HT-29 (cell line): ENCODE results near the gene LRRTM4. TPM values are rescaled to one million over a fixed set of nuclear protein-coding genes. Genes with fewer than 3 reads are reported as not detected.
"Not testable (repeated sequence)": the region's sequence is repeated elsewhere in the genome, so short reads cannot be mapped to it uniquely, and the experiment has no call there.

Source experiments
- DNase-seq: peaks from one replicate; pipeline ENCODE4 v3.0.0-alpha.2; 2015; ENCODE audit warnings: low spot score
- total RNA-seq: library from RNA; depleted of rRNA; stranded (reverse); fragments of >200 nt; shearing (Covaris generic); gene quantifications from 2 replicates; pipeline ENCODE4 v1.2.3, GENCODE V29; 2014

LRRTM4 gene
- total RNA-seq, 1 experiment from 2014 or later: not detected

GRCh38 chr2:77086478-77086877, 435.7 kb downstream of the LRRTM4 start:
- DNase-seq: no peak

GRCh38 chr2:77086051-77086450, 436.1 kb downstream of the LRRTM4 start:
- no peak for DNase-seq

GRCh38 chr2:77085561-77085960, 436.6 kb downstream of the LRRTM4 start:
- DNase-seq: no peak

GRCh38 chr2:77081597-77081996, 440.6 kb downstream of the LRRTM4 start:
- DNase-seq: no peak

GRCh38 chr2:77064324-77064723, 457.9 kb downstream of the LRRTM4 start:
- no peak for DNase-seq

- peak; percentile 14 for DNase-seq
Observed at GRCh38 chr2:77054938-77055337, 467.2 kb downstream of the LRRTM4 start.

GRCh38 chr2:77046339-77046738, 475.8 kb downstream of the LRRTM4 start:
- no peak for DNase-seq

- DNase-seq: not testable (repeated sequence)
Observed at GRCh38 chr2:77045456-77045855, 476.7 kb downstream of the LRRTM4 start.

- no peak for DNase-seq
Observed at GRCh38 chr2:77034445-77034844, 487.7 kb downstream of the LRRTM4 start.

GRCh38 chr2:77029237-77029636, 492.9 kb downstream of the LRRTM4 start:
- DNase-seq: not testable (repeated sequence)

- peak; percentile 23 for DNase-seq
Observed at GRCh38 chr2:77028032-77028600, 494.1 kb downstream of the LRRTM4 start.

- DNase-seq: no peak
Observed at GRCh38 chr2:77025714-77026113, 496.5 kb downstream of the LRRTM4 start.

GRCh38 chr2:77021161-77021560, 501.0 kb downstream of the LRRTM4 start:
- DNase-seq: no peak

GRCh38 chr2:77018219-77018618, 504.0 kb downstream of the LRRTM4 start:
- DNase-seq: no peak

GRCh38 chr2:77017355-77017745, 504.8 kb downstream of the LRRTM4 start:
- DNase-seq: no peak

- DNase-seq: no peak
Observed at GRCh38 chr2:77016443-77017354, 505.5 kb downstream of the LRRTM4 start.

GRCh38 chr2:77013953-77014352, 508.2 kb downstream of the LRRTM4 start:
- DNase-seq: no peak

- no peak for DNase-seq
Observed at GRCh38 chr2:77013457-77013856, 508.7 kb downstream of the LRRTM4 start.

GRCh38 chr2:77009307-77009706, 512.9 kb downstream of the LRRTM4 start:
- DNase-seq: peak; percentile 67

- no peak for DNase-seq
Observed at GRCh38 chr2:77008853-77009252, 513.3 kb downstream of the LRRTM4 start.

GRCh38 chr2:77007686-77008085, 514.5 kb downstream of the LRRTM4 start:
- no peak for DNase-seq

- no peak for DNase-seq
Observed at GRCh38 chr2:77005522-77005921, 516.7 kb downstream of the LRRTM4 start.

- DNase-seq: no peak
Observed at GRCh38 chr2:77001895-77002294, 520.3 kb downstream of the LRRTM4 start.
